GM19438 (cell line): Measurements from ENCODE around the gene BBS10.
"Not testable (repeated sequence)": the region's sequence is repeated elsewhere in the genome, so short reads cannot be mapped to it uniquely, and the experiment has no call there.

Experiments used
- ATAC-seq: cut with Tn5 transposase; IDR thresholded peaks from one replicate; pipeline ENCODE4 v1.9.1; 2021; ENCODE audit warnings: low read depth; ENCODE audit not compliant: unreplicated experiment

The BBS10 gene

DNA sequence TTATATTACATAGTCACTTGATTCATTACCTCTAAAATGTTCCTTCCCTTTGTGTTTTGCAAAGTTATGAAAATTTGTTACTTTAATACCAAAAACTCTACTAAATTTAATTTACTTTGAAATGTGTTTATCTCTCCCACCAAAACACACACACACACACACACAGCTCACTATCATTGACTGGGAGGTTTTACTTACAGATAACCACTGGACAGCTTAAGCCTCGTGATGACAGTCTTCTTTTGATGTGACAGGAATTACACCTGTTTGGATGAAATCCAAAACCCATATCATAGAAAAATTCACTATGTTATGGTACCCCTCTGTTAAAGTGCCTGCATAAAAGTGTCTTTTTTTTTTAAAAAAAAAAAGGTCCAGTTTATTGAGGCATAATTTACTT lies 15.6 kb downstream of the BBS10 start:
- no peak for ATAC-seq

DNA sequence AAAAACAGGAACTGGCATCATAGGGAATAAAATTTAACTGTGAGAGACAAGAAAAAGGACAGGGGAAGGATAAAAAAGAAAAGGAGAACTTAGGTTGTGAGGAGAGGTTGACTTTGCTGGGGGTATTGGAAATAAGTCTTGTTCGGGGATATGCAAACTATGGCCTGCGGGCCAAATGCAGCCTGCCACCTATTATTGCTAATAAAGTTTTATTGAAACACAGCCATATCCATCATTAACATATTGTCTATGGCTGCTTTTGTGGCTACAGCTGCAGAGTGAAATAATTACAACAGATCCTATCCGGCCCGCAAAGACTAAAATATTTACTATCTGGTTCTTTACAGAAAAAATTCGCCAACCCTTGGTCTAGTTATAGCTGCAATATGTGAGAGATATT lies 18.6 kb downstream of the BBS10 start:
- no peak for ATAC-seq

DNA sequence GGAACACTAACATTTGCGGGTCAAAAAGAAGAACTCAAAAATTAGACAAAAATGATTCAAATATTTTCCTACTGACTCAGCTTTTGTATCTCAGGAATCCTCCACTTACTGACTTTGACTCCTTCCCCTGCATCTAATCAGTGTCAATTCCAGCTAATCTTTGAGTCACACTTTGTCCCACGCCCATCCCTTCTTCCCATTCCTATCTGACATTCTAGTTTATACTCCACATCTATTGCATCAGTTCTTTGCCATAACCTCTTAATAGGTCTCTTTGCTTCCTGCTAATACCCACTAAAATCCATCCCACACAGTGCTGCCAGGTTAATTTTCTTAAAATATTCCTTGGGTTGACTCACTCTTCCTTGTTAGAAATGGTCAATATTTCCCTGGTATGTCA lies 19.1 kb downstream of the BBS10 start:
- ATAC-seq, result no peak

DNA sequence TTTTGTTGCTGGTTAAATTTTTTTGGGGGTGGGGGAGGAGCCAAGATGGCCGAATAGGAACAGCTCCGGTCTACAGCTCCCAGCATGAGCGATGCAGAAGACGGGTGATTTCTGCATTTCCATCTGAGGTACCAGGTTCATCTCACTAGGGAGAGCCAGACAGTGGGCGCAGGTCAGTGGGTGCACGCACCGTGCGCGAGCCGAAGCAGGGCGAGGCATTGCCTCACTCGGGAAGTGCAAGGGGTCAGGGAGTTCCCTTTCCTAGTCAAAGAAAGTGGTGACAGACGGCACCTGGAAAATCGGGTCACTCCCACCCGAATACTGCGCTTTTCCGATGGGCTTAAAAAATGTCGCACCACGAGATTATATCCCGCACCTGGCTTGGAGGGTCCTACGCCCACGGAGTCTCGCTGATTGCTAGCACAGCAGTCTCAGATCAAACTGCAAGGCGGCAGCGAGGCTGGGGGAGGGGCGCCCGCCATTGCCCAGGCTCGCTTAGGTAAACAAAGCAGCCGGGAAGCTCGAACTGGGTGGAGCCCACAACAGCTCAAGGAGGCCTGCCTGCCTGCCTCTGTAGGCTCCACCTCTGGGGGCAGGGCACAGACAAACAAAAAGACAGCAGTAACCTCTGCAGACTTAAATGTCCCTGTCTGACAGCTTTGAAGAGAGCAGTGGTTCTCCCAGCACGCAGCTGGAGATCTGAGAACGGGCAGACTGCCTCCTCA lies 28.5 kb downstream of the BBS10 start:
- not testable (repeated sequence) for ATAC-seq

DNA sequence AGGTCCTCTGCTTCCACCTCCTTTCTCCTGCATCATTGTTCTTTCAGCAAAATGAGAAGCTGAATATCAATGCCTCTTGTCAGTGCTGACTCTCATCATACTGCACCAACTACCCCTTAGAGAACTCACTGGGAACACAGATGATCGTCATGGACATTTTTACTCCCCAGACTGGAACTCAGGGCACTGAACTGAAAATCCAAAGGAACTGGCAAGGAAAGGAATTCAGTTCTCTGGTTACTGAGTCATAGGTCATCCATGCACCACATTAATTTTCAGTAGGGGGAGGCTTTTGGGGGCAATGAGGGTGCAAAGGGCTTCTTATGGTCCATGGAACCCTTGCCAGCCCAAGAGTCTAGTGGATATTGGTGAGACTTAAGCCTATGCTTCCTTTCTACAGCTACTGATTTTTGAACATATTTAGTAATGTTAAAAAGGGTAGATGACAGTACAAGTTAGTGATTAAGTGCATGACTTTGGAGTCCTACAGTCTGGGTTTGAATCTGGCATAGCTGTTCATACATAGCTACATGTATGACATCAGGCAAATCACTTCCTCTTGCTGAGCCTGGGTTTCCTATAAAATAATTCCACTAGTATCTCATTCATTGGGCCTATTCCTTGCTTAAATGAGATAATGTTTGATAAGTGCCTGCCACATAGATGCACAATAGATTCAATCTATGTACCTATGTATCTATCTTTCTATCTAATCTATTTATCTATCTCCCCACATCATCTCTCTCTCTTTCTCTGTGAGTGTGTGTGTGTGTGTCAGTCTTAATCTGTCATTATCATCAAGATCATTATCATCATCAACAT lies 29.2 kb downstream of the BBS10 start:
- ATAC-seq, result no peak

DNA sequence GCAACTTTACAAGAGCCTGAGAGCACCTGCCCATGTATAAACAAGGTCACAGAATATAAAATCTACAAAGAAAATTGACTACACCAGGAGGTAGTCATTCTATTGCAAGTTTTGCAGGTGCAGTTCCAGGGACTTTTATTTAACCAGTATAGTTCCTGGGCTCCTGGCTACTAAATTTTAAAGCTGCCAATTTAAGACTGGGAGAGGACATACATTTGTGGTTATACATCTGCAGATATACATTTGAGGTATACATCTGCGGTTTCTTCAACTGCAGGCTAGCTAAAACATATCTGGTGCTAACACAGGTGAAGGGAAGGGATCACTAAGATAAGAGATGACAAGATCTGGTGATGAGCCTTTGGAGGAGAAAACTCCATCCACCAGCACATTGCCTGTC lies 30.2 kb downstream of the BBS10 start:
- no peak for ATAC-seq

DNA sequence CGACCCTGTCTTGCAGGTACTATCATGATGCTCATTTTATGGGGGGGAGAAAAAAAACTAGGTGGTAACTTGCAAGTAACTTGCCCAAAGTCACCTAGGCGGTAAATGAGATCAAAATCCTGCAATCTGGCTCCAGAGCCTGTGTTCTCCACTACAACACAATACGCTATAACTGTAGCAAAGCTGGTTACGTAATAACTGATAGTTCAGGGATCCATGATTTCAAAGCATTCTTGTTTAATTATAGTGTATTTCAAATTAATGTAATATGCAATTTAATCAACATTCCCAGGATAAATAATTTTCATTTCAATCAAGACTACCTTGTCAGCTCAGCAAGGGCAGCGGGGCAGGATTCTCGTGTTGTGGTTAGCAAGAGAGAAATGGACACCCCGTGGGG lies 31.7 kb downstream of the BBS10 start:
- no peak for ATAC-seq

DNA sequence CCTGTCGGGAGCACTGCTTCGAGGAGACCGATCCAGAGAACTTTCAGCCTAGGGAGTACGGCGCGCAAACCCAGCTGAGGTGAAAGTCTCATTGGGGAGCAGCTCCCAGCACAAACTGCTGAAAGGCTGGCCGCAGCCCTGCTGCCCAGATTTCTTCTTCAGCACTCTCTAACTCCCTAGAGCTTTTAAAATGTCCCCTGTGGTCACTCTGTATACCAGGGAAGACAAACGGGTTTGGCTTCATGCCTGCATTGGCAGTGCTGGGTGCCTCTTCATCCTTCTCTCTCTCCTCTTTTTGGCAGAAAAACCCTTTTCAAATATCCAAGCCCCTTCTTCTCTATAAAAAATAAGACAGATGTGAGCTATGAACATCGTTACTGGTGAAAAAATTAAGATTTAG lies 34.9 kb downstream of the BBS10 start:
- no peak for ATAC-seq

DNA sequence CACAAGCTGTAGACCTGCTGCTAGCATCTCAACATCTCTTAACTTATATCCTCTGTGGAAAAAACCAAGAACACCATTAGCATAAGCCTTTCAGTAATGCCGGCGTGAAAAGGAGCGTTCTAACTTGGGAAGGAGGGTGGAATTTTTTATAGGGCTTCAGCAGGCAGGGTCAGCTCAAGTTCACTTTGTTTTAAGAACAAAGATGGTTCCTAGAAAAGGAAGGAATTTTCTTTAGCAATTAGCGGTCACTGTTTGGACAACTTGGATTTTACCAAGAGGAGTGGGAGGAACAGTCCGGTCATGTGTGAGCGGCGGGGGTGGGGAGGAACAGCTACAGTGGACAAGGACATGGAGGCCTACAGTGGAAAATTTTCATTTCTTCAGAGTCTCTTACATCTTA lies 35.9 kb downstream of the BBS10 start:
- no peak for ATAC-seq

DNA sequence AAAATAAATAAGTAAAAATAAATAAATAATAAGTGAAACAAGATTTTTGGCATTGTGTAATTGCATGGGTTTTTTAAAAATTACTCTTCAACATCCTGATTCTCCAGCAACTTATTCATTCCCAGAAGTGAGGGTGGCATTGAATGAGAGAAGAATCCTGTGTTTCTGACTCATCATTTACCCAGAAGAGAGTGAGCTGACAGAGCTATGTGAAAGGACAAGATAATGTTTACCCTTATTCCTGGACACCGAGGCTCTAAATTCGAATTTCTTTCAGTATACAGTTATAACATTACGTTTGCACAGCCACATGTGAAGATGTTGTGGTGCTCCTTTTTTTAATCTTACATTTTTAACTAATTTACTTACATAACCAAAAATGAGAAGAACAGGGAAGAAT lies 36.4 kb downstream of the BBS10 start:
- no peak for ATAC-seq

DNA sequence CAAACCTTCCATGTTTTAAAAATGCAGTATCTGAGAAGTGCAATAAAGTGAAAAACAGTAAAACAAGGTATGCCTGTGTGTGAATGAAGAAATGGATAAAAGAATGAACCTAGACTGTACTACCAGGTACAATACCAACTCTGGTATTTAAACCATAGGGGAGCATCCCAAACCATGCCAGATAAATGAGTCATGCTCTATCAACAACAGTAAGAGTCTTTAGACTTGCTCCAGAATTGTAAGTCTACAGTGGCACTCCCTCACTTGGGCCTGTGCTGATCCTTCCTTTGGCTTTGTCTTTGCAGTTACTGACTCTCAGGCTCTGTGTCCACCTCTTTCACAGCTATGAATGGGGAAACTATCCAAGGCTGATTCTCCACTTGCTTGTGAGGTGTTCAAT lies 38.1 kb downstream of the BBS10 start:
- ATAC-seq, result no peak

DNA sequence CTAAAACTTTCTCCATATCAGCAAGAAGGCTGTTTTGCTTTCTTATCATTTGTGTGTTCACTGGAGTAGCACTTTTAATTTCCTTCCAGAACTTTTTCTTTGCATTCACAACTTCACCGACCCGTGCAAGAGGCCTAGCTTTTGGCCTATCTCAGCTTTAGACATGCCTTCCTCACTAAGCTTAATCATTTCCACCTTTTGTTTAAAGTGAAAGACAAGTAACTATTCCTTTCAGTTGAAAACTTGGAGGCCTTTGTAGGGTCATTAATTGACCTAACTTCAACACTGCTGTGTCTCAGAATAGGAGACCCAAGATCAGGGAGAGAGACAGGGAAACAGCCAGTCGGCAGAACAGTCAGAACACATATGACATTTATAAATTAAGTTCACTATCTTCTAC lies 39.3 kb downstream of the BBS10 start:
- no peak for ATAC-seq

DNA sequence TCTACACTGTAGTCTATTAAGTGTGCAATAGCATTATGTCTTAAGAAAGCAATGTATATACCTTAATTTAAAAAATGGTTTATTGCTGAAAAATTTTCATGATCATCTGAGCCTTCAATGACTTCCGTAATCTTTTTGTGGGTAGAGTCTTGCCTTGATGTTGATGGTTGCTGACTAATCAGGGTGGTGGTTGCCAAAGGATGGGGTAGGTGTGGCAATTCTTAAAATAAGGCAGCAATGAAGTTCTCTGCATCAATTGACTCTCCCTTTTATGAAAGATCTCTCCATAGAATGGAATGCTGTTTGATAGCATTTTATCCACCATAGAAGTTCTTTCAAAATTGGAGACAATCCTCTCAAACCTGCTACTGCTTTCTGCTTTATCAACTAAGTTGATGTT lies 41.1 kb downstream of the BBS10 start:
- ATAC-seq, result no peak

DNA sequence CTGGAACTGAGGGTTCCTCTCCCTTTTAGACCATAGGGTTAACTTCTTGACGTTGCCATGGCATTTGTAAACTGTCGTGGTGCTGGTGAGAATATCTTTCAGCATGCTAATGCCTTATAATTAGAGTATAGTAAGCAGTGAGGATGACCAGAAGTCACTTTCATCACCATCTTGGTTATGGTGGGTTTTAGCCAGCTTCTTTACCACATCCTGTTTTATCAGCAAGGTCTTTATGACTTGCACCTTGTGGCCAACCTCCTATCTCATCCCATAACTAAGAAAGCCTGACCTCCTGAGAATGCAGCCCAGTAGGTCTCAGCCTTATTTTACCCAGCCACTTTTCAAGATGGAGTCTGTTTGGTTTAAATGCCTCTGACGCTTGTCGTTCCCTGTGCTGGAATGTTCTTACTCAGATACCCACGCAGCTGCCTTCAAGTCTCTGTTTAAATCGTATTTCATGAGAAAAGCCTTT lies 44.2 kb downstream of the BBS10 start:
- ATAC-seq, result no peak

DNA sequence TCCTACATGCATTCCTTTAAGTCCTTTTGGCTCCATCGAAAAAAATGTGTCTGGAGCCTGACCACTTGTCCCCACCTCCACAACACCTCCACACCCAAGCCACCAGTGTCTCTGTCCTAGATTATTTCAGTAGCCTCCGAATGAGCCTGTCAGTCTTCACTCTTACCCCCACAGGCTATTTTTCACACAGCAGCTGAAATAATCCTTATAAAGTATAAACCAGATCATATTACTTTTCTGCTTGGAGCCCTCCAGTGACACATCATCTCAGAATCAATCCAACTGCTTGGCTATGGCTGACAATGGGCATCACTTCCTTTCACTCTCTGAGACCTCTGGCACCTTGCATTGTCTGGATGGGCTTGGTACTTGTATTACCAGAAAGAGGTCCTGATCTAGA lies 44.9 kb downstream of the BBS10 start:
- no peak for ATAC-seq

DNA sequence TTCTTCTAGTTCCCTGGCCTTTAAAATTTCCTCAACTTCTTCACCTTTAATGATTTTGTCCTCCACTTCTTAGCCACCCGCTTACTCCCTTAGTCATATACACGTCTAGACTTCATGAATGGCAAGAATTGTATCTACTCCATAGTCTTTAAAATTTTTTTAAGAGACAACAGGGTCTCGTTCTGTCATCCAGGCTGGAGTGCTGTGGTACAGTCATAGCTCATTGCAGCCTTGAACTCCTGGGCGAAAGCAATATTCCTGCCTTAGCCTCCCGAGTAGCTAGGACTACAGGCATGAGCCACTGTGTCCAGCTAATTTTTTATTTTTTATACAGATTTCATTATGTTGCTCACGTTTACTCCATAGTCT lies 47.9 kb downstream of the BBS10 start:
- no peak for ATAC-seq

DNA sequence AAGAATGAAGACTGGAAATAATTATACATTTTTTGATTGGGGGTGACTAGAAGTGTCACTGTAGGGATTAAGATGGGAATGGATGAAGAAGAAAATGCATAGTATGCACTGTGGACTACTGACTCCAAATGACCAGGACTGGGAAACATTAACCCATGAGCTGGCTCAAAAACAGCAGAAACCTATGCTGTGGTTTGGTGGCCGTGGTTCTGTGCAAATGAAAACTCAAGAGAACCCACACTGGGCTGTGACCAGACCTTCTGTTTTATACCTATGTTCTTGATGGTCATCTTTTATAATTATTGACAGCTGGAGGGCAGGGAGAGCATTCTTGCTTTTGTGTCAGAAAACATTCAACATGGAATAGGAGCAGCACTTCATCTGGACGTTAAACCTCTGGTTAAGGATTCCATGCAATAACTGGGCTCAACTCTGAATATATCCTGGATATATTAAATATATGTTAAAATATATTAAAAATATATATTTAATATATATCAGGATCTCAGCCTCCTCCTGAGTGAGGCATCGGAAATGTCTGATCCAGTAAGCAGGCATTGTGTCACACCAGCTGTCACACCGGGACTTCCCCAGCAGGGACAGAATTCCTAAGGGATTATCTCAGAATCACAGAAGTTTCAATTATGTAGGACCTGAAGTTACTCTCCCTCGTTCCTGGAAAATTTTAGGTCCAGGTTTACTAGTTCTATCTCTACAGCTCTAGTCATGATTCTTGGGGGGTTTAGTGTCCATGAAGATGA lies 48.5 kb downstream of the BBS10 start:
- ATAC-seq, result no peak
